Measurements from ENCODE around the gene AGT. TPM values are rescaled to one million over a fixed set of nuclear protein-coding genes. Genes with fewer than 3 reads are reported as not detected.

The AGT gene
- total RNA-seq, 1 experiment from 2014 or later = 0.93 TPM

DNA sequence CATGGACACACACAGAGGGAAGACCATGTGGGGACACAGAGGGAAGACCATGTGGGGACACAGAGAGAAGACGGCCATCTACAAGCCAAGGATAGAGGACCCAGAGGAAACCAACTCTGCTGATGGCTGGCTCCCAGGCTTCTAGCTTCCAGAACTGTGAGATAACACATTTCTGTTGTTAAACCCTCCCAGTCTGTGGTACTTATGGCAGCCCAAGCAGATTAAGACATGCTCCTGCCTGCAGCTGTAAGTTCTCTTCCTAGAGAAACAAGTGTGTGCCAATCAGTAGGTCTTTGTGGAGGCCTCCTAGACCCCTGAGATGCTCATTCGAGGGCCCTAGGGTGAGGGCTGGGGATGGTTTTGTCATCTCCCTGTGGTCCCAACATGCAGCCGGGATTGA lies 2.7 kb downstream of the AGT start:
- no peaks in the 10 kb centered on the region for H3K36me3 ChIP-seq (ENCODE audit: control insufficient read depth in 1 of 2, insufficient read depth in 2 of 2, low read length in 2 of 2)
- ATAC-seq = no peak
- no peaks in the 10 kb centered on the region for H3K4me1 ChIP-seq (ENCODE audit: control insufficient read depth in 1 of 2, insufficient read depth in 2 of 2, low read length in 2 of 2)
- ChIA-PET CTCF (no interaction called here), POLR2A (no interaction called here), RAD21 (ENCODE audit: low non-redundant PET in 1 of 2, low total read pairs in 2 of 2, uncharacterized antibody in 2 of 2, unreplicated experiment in 2 of 2) (no interaction called here)
- no peak overlapping the region for H2AFZ ChIP-seq (ENCODE audit: low read depth, low read length, poor library complexity, severe bottlenecking)
- no peak for DNase-seq (ENCODE audit: low read depth, low spot score)
- H3K79me2 ChIP-seq (ENCODE audit: insufficient read depth, low read length) = no peaks in the 10 kb centered on the region
- no TSS peak for BruUV-seq (replicated peaks)
- H3K9me3 ChIP-seq (ENCODE audit: control insufficient read depth in 1 of 2, insufficient read depth in 1 of 2, low read depth in 1 of 2, low read length in 2 of 2) = no peaks in the 10 kb centered on the region
- H3K9ac ChIP-seq (ENCODE audit: low read length) = no peak overlapping the region
- TF ChIP-seq, protein P1, sequence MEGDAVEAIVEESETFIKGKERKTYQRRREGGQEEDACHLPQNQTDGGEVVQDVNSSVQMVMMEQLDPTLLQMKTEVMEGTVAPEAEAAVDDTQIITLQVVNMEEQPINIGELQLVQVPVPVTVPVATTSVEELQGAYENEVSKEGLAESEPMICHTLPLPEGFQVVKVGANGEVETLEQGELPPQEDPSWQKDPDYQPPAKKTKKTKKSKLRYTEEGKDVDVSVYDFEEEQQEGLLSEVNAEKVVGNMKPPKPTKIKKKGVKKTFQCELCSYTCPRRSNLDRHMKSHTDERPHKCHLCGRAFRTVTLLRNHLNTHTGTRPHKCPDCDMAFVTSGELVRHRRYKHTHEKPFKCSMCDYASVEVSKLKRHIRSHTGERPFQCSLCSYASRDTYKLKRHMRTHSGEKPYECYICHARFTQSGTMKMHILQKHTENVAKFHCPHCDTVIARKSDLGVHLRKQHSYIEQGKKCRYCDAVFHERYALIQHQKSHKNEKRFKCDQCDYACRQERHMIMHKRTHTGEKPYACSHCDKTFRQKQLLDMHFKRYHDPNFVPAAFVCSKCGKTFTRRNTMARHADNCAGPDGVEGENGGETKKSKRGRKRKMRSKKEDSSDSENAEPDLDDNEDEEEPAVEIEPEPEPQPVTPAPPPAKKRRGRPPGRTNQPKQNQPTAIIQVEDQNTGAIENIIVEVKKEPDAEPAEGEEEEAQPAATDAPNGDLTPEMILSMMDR (IDR thresholded peaks at IDR 0.05 in 2 of 3, conservative IDR thresholded peaks at IDR 0.05 in 1 of 3; ENCODE audit: borderline replicate concordance in 1 of 3, insufficient read depth in 1 of 3, low read depth in 2 of 3, low read length in 2 of 3) = no peak
- TF ChIP-seq ELF1 (IDR thresholded peaks at IDR 0.05; ENCODE audit: borderline replicate concordance, low read depth) = no peak
- no peak for TF ChIP-seq CBX3 (IDR thresholded peaks at IDR 0.05; ENCODE audit: low read depth)
- no peak for TF ChIP-seq FOSL1 (IDR thresholded peaks at IDR 0.05; ENCODE audit: low read depth)
- no peak for TF ChIP-seq EZH2 (IDR thresholded peaks at IDR 0.05)
- TF ChIP-seq, protein P2, sequence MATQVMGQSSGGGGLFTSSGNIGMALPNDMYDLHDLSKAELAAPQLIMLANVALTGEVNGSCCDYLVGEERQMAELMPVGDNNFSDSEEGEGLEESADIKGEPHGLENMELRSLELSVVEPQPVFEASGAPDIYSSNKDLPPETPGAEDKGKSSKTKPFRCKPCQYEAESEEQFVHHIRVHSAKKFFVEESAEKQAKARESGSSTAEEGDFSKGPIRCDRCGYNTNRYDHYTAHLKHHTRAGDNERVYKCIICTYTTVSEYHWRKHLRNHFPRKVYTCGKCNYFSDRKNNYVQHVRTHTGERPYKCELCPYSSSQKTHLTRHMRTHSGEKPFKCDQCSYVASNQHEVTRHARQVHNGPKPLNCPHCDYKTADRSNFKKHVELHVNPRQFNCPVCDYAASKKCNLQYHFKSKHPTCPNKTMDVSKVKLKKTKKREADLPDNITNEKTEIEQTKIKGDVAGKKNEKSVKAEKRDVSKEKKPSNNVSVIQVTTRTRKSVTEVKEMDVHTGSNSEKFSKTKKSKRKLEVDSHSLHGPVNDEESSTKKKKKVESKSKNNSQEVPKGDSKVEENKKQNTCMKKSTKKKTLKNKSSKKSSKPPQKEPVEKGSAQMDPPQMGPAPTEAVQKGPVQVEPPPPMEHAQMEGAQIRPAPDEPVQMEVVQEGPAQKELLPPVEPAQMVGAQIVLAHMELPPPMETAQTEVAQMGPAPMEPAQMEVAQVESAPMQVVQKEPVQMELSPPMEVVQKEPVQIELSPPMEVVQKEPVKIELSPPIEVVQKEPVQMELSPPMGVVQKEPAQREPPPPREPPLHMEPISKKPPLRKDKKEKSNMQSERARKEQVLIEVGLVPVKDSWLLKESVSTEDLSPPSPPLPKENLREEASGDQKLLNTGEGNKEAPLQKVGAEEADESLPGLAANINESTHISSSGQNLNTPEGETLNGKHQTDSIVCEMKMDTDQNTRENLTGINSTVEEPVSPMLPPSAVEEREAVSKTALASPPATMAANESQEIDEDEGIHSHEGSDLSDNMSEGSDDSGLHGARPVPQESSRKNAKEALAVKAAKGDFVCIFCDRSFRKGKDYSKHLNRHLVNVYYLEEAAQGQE (IDR thresholded peaks at IDR 0.05; ENCODE audit: low read depth) = no peak
- TF ChIP-seq, protein P3, sequence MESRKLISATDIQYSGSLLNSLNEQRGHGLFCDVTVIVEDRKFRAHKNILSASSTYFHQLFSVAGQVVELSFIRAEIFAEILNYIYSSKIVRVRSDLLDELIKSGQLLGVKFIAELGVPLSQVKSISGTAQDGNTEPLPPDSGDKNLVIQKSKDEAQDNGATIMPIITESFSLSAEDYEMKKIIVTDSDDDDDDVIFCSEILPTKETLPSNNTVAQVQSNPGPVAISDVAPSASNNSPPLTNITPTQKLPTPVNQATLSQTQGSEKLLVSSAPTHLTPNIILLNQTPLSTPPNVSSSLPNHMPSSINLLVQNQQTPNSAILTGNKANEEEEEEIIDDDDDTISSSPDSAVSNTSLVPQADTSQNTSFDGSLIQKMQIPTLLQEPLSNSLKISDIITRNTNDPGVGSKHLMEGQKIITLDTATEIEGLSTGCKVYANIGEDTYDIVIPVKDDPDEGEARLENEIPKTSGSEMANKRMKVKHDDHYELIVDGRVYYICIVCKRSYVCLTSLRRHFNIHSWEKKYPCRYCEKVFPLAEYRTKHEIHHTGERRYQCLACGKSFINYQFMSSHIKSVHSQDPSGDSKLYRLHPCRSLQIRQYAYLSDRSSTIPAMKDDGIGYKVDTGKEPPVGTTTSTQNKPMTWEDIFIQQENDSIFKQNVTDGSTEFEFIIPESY (IDR thresholded peaks at IDR 0.05; ENCODE audit: extremely low read depth, insufficient replicate concordance, low read length) = no peak
- TF ChIP-seq SP1 (IDR thresholded peaks at IDR 0.05; ENCODE audit: low read depth) = no peak
- no peak for TF ChIP-seq SIN3A (IDR thresholded peaks at IDR 0.05; ENCODE audit: low read depth)
- no peak for TF ChIP-seq JUND (IDR thresholded peaks at IDR 0.05)
- TF ChIP-seq POLR2AphosphoS5 (IDR thresholded peaks at IDR 0.05; ENCODE audit: low read depth, low read length) = no peak
- no peak for TF ChIP-seq EZH2phosphoT487 (IDR thresholded peaks at IDR 0.05; ENCODE audit: borderline replicate concordance)
- no peak for TF ChIP-seq TCF7L2 (IDR thresholded peaks at IDR 0.05; ENCODE audit: borderline replicate concordance, extremely low read depth, insufficient read depth, insufficient read length)
- TF ChIP-seq ZFX (IDR thresholded peaks at IDR 0.05) = no peak
- no peak for TF ChIP-seq RAD21 (IDR thresholded peaks at IDR 0.05; ENCODE audit: low read depth)
- no peak for TF ChIP-seq CEBPB (IDR thresholded peaks at IDR 0.05; ENCODE audit: low read depth)
- no peak for TF ChIP-seq YY1 (IDR thresholded peaks at IDR 0.05; ENCODE audit: extremely low read depth, insufficient replicate concordance, low read depth, low read length)
- TF ChIP-seq ZNF274 (IDR thresholded peaks at IDR 0.05; ENCODE audit: low read depth, low read length) = no peak
- TF ChIP-seq, protein P4, sequence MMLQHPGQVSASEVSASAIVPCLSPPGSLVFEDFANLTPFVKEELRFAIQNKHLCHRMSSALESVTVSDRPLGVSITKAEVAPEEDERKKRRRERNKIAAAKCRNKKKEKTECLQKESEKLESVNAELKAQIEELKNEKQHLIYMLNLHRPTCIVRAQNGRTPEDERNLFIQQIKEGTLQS (IDR thresholded peaks at IDR 0.05) = no peak
- no peaks in the 10 kb centered on the region for H4K20me1 ChIP-seq (ENCODE audit: insufficient read depth)
- intact Hi-C loops (cut with micrococcal nuclease) = no loop called here
- H3K27ac ChIP-seq (ENCODE audit: low read depth, low read length) = no peak overlapping the region
- no peak overlapping the region for H3K4me3 ChIP-seq (replicated peaks in 1 of 2; ENCODE audit: low read depth in 1 of 2, low read length in 2 of 2)
- no peak overlapping the region for H3K4me2 ChIP-seq (ENCODE audit: low read length)
- H3K9me2 ChIP-seq (ENCODE audit: insufficient read depth) = no peaks in the 10 kb centered on the region
- no peaks in the 10 kb centered on the region for H3K27me3 ChIP-seq (ENCODE audit: insufficient read depth, low read length)
